ENCODE results near the gene KIF24. TPM values are rescaled to one million over a fixed set of nuclear protein-coding genes. Genes with fewer than 3 reads are reported as not detected.

The KIF24 gene
- total RNA-seq, 2 experiments from 2014 or later = 9.3 to 13.6 TPM

DNA sequence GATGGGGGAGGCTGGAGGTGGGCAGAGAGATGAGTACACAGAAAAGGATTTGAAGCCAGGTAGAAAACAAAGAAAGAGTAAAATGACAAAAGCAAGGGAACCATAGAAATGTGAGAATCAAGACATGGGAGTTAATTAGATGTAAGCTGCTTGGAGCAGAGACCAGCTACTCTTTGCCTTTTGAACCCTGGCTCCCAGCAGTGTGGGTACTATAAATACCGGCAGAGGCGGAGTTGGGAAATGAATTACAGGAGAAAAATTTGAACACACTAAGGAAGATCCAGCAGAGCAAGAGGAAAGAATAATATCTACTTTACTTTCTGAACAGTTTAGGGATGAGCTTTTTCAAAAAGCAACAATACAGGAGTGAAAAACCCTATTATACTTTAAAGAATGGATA lies 36.5 kb downstream of the KIF24 start:
- Mint-ChIP-seq H3K4me1 (no peaks in the 10 kb centered on the region), H3K27ac (no peak overlapping the region), H3K27me3 (no peaks in the 10 kb centered on the region), H3K9me3 (ENCODE audit: low read depth) (no peaks in the 10 kb centered on the region), H3K4me3 (no peak overlapping the region), H3K36me3 (peaks cover 5% of the 10 kb centered on the region)
- ATAC-seq = no peak
- no peak for DNase-seq
- CTCF ChIA-PET = interaction anchor here (1.8 kb wide), 1 partner anchor 39 kb away, joined by 5 read pairs; no protein-coding TSS in a partner anchor

DNA sequence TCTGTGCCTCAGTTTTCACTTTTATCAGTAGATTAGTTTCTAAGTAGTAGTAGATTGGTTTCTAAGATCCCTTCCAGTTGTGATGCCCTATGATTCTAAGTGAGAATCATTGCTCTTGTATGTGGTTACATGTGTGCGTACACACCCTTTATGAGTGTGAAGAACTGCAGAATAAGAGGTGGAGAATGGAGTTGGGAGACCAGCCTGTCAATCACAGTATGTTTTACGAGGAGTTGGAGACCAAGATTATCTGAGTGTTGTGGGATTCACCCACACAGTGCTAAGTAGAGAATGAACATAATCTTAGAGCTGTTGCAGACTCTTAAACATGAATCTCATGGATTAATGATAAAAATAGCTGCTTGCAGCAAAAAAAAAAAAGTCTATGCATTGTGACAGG lies 37.6 kb downstream of the KIF24 start:
- CTCF ChIA-PET = no interaction called here
- H3K4me1 Mint-ChIP-seq = no peaks in the 10 kb centered on the region
- H3K27me3 Mint-ChIP-seq = no peaks in the 10 kb centered on the region
- ATAC-seq = no peak
- H3K27ac Mint-ChIP-seq = no peak overlapping the region
- H3K4me3 Mint-ChIP-seq = no peak overlapping the region
- no peaks in the 10 kb centered on the region for H3K9me3 Mint-ChIP-seq (ENCODE audit: low read depth)
- DNase-seq = no peak
- H3K36me3 Mint-ChIP-seq = peaks cover 11% of the 10 kb centered on the region

- DNase-seq = no peak
- Mint-ChIP-seq H3K36me3 (peaks cover 15% of the 10 kb centered on the region), H3K9me3 (ENCODE audit: low read depth) (no peaks in the 10 kb centered on the region), H3K27me3 (no peaks in the 10 kb centered on the region), H3K4me3 (no peak overlapping the region), H3K4me1 (no peaks in the 10 kb centered on the region), H3K27ac (no peak overlapping the region)
- CTCF ChIA-PET = no interaction called here
- no peak for ATAC-seq
Observed at GRCh38 chr9:34291023-34291422, 38.0 kb downstream of the KIF24 start.

GRCh38 chr9:34289159-34289558 lies 39.9 kb downstream of the KIF24 start:
- no peaks in the 10 kb centered on the region for H3K4me1 Mint-ChIP-seq
- H3K27ac Mint-ChIP-seq = no peak overlapping the region
- DNase-seq (no peak), ATAC-seq (no peak)
- H3K36me3 Mint-ChIP-seq = peaks cover 17% of the 10 kb centered on the region
- H3K9me3 Mint-ChIP-seq (ENCODE audit: low read depth) = no peaks in the 10 kb centered on the region
- CTCF ChIA-PET = no interaction called here
- H3K27me3 Mint-ChIP-seq = no peaks in the 10 kb centered on the region
- no peak overlapping the region for H3K4me3 Mint-ChIP-seq

DNA sequence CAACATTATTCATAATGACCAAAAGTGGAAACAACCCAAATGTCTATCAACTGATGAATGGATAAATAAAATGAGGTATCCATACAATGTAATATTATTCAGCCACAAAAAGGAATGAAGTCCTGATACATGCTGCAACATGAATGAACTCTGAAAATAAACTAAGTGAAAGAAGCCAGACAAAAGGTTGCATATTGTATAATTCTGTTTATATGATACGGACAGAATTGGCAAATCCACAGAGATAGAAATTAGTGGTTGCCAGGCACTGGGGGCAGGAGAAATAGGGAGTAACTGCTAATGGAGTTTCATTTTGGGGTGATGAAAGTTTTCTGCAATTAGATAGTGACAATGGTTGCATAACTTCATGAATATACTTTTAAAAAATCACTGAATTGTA lies 47.0 kb downstream of the KIF24 start:
- DNase-seq (no peak), ATAC-seq (no peak)
- H3K27me3 Mint-ChIP-seq = no peaks in the 10 kb centered on the region
- H3K36me3 Mint-ChIP-seq = peaks cover 20% of the 10 kb centered on the region
- no peaks in the 10 kb centered on the region for H3K9me3 Mint-ChIP-seq (ENCODE audit: low read depth)
- CTCF ChIA-PET = no interaction called here
- no peak overlapping the region for H3K27ac Mint-ChIP-seq
- no peak overlapping the region for H3K4me3 Mint-ChIP-seq
- peaks cover 6% of the 10 kb centered on the region for H3K4me1 Mint-ChIP-seq

GRCh38 chr9:34279411-34279810 lies 49.7 kb downstream of the KIF24 start:
- no peak for ATAC-seq
- peaks cover 12% of the 10 kb centered on the region for H3K36me3 Mint-ChIP-seq
- H3K27me3 Mint-ChIP-seq = no peaks in the 10 kb centered on the region
- CTCF ChIA-PET = no interaction called here
- H3K4me3 Mint-ChIP-seq = no peak overlapping the region
- H3K9me3 Mint-ChIP-seq (ENCODE audit: low read depth) = no peaks in the 10 kb centered on the region
- H3K4me1 Mint-ChIP-seq = peaks cover 7% of the 10 kb centered on the region
- DNase-seq = no peak
- H3K27ac Mint-ChIP-seq = no peak overlapping the region

Other genes with a start within 250 kb of the KIF24 start
- gene DCAF12, start 202.6 kb downstream of the KIF24 start, total RNA-seq = 10 to 100 TPM; 48.4 to 58.9 TPM
- 10 to 100 TPM; 36.3 to 41.0 TPM for gene UBAP1, start 150.2 kb downstream of the KIF24 start, total RNA-seq
- 10 to 100 TPM; 28.9 to 29.7 TPM for gene NUDT2, start 301 bp upstream of the KIF24 start, total RNA-seq
- 1 to 10 TPM; 3.7 to 4.2 TPM for gene MYORG, start 47.6 kb upstream of the KIF24 start, total RNA-seq
- 10 to 100 TPM in 1 of 2 experiments, 1 to 10 TPM in 1; 7.9 to 13.8 TPM for gene FAM219A, start 129.3 kb upstream of the KIF24 start, total RNA-seq
- gene DNAI1, start 129.5 kb upstream of the KIF24 start, total RNA-seq = not detected
- not detected for gene ENHO, start 193.7 kb upstream of the KIF24 start, total RNA-seq